NB4 (cell line): ENCODE results near the gene LAD1.

ENCODE experiments used
- POLR2A ChIP-seq: IDR thresholded peaks from 2 replicates; pipeline ENCODE4 v1.6.1; 2011; ENCODE audit warnings: mild to moderate bottlenecking; ENCODE audit not compliant: insufficient read length; ENCODE audit errors: extremely low read depth
- TF ChIP-seq, protein P1 (sequence below): IDR thresholded peaks from one replicate; pipeline ENCODE4 v1.5.1; 2012; ENCODE audit warnings: low read depth, low read length

- no peak for TF ChIP-seq POLR2A
- TF ChIP-seq, protein P1, sequence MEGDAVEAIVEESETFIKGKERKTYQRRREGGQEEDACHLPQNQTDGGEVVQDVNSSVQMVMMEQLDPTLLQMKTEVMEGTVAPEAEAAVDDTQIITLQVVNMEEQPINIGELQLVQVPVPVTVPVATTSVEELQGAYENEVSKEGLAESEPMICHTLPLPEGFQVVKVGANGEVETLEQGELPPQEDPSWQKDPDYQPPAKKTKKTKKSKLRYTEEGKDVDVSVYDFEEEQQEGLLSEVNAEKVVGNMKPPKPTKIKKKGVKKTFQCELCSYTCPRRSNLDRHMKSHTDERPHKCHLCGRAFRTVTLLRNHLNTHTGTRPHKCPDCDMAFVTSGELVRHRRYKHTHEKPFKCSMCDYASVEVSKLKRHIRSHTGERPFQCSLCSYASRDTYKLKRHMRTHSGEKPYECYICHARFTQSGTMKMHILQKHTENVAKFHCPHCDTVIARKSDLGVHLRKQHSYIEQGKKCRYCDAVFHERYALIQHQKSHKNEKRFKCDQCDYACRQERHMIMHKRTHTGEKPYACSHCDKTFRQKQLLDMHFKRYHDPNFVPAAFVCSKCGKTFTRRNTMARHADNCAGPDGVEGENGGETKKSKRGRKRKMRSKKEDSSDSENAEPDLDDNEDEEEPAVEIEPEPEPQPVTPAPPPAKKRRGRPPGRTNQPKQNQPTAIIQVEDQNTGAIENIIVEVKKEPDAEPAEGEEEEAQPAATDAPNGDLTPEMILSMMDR = no peak
Observed at GRCh38 chr1:201353186-201353940, 45.8 kb downstream of the LAD1 start.
